Nephron (organoid): ENCODE measurements around the gene SPTBN4.
A peak's percentile ranks its signal among the peaks of the same experiment; 100 is the strongest.
"Not testable (repeated sequence)": the region's sequence is repeated elsewhere in the genome, so short reads cannot be mapped to it uniquely, and the experiment has no call there.

Experiments used
- H3K27ac Mint-ChIP-seq, 3 experiments: 2 replicates each; pipeline ENCODE4 v1.8.0; 2020; ENCODE audit warnings: mixed read lengths in 3 of 3, mild to moderate bottlenecking in 2 of 3, moderate library complexity in 1 of 3
- H3K27me3 Mint-ChIP-seq: 2 replicates; pipeline ENCODE4 v1.8.0; 2021; ENCODE audit warnings: low read depth, mild to moderate bottlenecking, moderate library complexity, mixed read lengths
- H3K36me3 Mint-ChIP-seq: 2 replicates; pipeline ENCODE4 v1.8.0; 2020; ENCODE audit warnings: low read depth, mixed read lengths
- H3K4me1 Mint-ChIP-seq: 2 replicates; pipeline ENCODE4 v1.8.0; 2020; ENCODE audit warnings: mixed read lengths
- H3K4me3 Mint-ChIP-seq, 3 experiments: 2 replicates each; pipeline ENCODE4 v1.8.0; 2020; ENCODE audit warnings: mild to moderate bottlenecking in 3 of 3, mixed read lengths in 3 of 3, moderate library complexity in 2 of 3
- H3K9me3 Mint-ChIP-seq: 2 replicates; pipeline ENCODE4 v1.8.0; 2020; ENCODE audit warnings: mixed read lengths
- TF ChIP-seq, protein P1 (sequence below), 3 experiments: fragments of 200-600 bp; sonication (generic); IDR thresholded peaks; one replicate each; pipeline ENCODE4 v1.5.0; 2021; ENCODE audit warnings: antibody characterized with exemption in 3 of 3; ENCODE audit not compliant: unreplicated experiment in 3 of 3

SPTBN4 gene

GRCh38 chr19:40425450-40426287, 41.1 kb upstream of the SPTBN4 start, which contains the start of gene SERTAD1:
SERTAD1 (minus strand) TSS chr19:40425992; CDS start chr19:40423546, 2,446 bp downstream.
- Mint-ChIP-seq H3K4me1 (peaks cover 22% of the 10 kb centered on the region), H3K9me3 (no peaks in the 10 kb centered on the region), H3K36me3 (peaks cover 6% of the 10 kb centered on the region), H3K4me3 (peak within 1 kb of the TSS; percentile 95 to 99 (median 97)), H3K27ac (peak within 1 kb of the TSS; percentile 97 to 100 (median 99)), H3K27me3 (no peaks in the 10 kb centered on the region)
- TF ChIP-seq, protein P1, sequence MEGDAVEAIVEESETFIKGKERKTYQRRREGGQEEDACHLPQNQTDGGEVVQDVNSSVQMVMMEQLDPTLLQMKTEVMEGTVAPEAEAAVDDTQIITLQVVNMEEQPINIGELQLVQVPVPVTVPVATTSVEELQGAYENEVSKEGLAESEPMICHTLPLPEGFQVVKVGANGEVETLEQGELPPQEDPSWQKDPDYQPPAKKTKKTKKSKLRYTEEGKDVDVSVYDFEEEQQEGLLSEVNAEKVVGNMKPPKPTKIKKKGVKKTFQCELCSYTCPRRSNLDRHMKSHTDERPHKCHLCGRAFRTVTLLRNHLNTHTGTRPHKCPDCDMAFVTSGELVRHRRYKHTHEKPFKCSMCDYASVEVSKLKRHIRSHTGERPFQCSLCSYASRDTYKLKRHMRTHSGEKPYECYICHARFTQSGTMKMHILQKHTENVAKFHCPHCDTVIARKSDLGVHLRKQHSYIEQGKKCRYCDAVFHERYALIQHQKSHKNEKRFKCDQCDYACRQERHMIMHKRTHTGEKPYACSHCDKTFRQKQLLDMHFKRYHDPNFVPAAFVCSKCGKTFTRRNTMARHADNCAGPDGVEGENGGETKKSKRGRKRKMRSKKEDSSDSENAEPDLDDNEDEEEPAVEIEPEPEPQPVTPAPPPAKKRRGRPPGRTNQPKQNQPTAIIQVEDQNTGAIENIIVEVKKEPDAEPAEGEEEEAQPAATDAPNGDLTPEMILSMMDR (IDR thresholded peaks at IDR 0.05; ENCODE audit: unreplicated experiment in 3 of 3), result peak; percentile 88 to 98 (median 90)

- not testable (repeated sequence) for H3K27ac Mint-ChIP-seq, H3K36me3 Mint-ChIP-seq, H3K27me3 Mint-ChIP-seq, H3K9me3 Mint-ChIP-seq
- peak overlapping the region in 1 of 3 experiments; percentile 58 for H3K4me3 Mint-ChIP-seq
- H3K4me1 Mint-ChIP-seq, result peaks cover 22% of the 10 kb centered on the region
These were observed 38.6 kb upstream of the SPTBN4 start for GRCh38 chr19:40428197-40428596.

GRCh38 chr19:40430242-40430641, 36.6 kb upstream of the SPTBN4 start:
- H3K4me1 Mint-ChIP-seq, result peaks cover 22% of the 10 kb centered on the region
- not testable (repeated sequence) for H3K27me3 Mint-ChIP-seq, H3K4me3 Mint-ChIP-seq, H3K9me3 Mint-ChIP-seq, H3K27ac Mint-ChIP-seq, H3K36me3 Mint-ChIP-seq

- peak overlapping the region; percentile 86 to 100 (median 90) for H3K27ac Mint-ChIP-seq
- TF ChIP-seq, protein P1 (IDR thresholded peaks at IDR 0.05; ENCODE audit: unreplicated experiment in 3 of 3), result no peak
- H3K4me3 Mint-ChIP-seq, result peak overlapping the region; percentile 65 to 73 (median 66)
- no peaks in the 10 kb centered on the region for H3K9me3 Mint-ChIP-seq
- H3K4me1 Mint-ChIP-seq, result peaks cover 27% of the 10 kb centered on the region
- H3K27me3 Mint-ChIP-seq, result no peaks in the 10 kb centered on the region
- H3K36me3 Mint-ChIP-seq, result no peaks in the 10 kb centered on the region
These were observed 35.1 kb upstream of the SPTBN4 start for GRCh38 chr19:40431698-40432097.

DNA sequence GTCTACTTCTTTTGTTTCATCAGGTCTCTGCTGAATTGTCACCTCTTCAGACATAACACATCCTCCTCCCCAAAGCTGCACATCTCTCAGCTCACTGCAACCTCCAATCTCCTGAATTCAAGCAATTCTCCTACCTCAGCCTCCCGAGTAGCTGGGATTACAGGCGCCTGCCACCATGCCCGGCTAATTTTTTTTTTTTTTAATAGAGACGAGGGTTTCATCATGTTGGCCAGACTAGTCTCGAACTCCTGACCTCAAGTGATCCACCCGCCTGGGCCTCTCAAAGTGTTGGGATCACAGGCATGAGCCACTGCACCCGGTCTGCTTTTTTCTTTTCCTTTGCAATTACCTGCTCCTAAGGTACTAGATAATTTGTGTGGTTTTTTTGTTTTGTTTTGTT, 34.0 kb upstream of the SPTBN4 start:
- H3K4me1 Mint-ChIP-seq, result peaks cover 27% of the 10 kb centered on the region

DNA sequence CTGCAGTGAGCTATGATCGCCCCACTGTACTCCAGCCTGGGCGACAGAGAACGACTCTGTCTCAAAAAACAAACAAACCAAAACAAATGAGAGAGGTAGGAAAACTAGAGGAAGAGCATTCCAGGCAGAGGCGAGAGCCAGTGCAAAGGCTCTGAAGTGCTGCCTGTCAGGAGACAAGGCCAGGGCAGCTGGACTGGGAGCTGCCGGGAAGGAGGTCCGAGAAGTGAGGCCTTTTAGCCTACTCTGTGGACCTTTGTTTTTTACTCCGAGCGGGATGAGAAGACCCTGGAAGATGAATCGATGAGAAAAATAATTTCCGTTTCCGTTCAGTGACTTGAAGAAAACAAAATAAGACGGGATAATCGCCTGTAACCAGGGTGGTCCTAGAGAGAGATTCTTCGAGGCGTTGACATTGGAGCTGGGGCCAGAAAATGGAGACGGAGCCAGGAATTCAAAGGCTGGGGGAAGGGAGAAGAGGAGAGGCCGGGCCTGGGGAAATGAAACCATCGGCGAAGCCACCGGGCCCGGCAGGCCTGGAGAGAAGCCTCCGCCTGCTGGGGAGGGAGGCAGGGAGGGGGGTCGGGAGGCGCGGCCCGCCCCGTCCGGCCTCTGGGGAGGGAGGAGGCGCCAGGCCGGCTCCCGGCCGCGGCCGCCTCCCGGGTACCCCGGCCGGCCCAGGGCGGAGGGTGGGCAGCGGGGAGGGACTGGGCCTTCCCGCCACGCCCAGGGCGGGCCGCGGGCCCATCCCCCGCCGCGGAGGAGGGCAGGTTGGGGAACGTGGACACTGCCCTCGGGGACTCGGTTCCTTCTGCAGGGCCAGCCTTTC, 33.2 kb upstream of the SPTBN4 start:
- peaks cover 31% of the 10 kb centered on the region for H3K4me1 Mint-ChIP-seq
- H3K27me3 Mint-ChIP-seq, result no peaks in the 10 kb centered on the region
- H3K36me3 Mint-ChIP-seq, result peaks cover 5% of the 10 kb centered on the region
- peak overlapping the region; percentile 99 to 100 (median 99) for H3K27ac Mint-ChIP-seq
- H3K4me3 Mint-ChIP-seq, result peak overlapping the region; percentile 86 to 88 (median 88)
- no peaks in the 10 kb centered on the region for H3K9me3 Mint-ChIP-seq
- TF ChIP-seq, protein P1 (IDR thresholded peaks at IDR 0.05; ENCODE audit: unreplicated experiment in 3 of 3), result no peak

More for the DNA sequence above, 34.0 kb upstream of the SPTBN4 start:
- not testable (repeated sequence) for H3K9me3 Mint-ChIP-seq, H3K27me3 Mint-ChIP-seq, H3K36me3 Mint-ChIP-seq
- peak overlapping the region; percentile 99 to 100 (median 99) for H3K27ac Mint-ChIP-seq
- peak overlapping the region; percentile 86 to 88 (median 88) for H3K4me3 Mint-ChIP-seq

DNA sequence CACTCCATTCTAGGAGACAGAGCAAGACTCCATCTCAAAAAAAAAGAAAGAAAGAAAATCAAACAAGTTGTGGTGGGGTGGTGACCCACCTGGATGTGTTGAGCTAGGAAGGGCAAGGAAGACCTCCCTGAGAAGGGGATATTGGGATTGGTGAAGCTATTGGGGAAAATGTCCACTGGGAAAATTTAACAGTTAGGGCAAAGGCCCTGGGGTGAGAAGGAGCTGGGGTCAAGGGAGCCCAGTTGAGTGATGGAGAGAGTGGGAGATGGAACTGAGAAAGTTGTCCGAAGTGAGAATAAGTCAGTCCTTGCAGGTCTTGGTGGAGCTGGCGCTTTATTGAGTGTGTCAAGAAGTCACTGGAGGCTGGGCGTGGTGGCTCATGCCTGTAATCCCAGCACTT, 28.5 kb upstream of the SPTBN4 start:
- no peaks in the 10 kb centered on the region for H3K27me3 Mint-ChIP-seq
- H3K36me3 Mint-ChIP-seq, result peaks cover 29% of the 10 kb centered on the region
- no peaks in the 10 kb centered on the region for H3K9me3 Mint-ChIP-seq
- peak overlapping the region; percentile 29 to 74 (median 34) for H3K27ac Mint-ChIP-seq
- peaks cover 39% of the 10 kb centered on the region for H3K4me1 Mint-ChIP-seq
- TF ChIP-seq, protein P1 (IDR thresholded peaks at IDR 0.05; ENCODE audit: unreplicated experiment in 3 of 3), result no peak
- peak overlapping the region; percentile 40 to 69 (median 66) for H3K4me3 Mint-ChIP-seq
